ENCODE data around the gene PACS1.

PACS1 gene

GRCh38 chr11:66222358-66223149 lies 152.5 kb downstream of the PACS1 start:
- no peak overlapping the region for H3K27ac ChIP-seq
- TF ChIP-seq CTCF (conservative IDR thresholded peaks at IDR 0.05) (peak; percentile 99), ZFX (IDR thresholded peaks at IDR 0.05) (no peak)

GRCh38 chr11:66224226-66224855 lies 154.3 kb downstream of the PACS1 start:
- TF ChIP-seq ZFX (IDR thresholded peaks at IDR 0.05) (no peak), CTCF (conservative IDR thresholded peaks at IDR 0.05) (no peak)
- no peak overlapping the region for H3K27ac ChIP-seq

- H3K27ac ChIP-seq: no peak overlapping the region
- TF ChIP-seq ZFX (IDR thresholded peaks at IDR 0.05): no peak
- TF ChIP-seq CTCF (conservative IDR thresholded peaks at IDR 0.05): no peak
Measured at GRCh38 chr11:66225066-66225465, 155.0 kb downstream of the PACS1 start.

- no peak overlapping the region for H3K27ac ChIP-seq
Measured at GRCh38 chr11:66226101-66226500, 156.0 kb downstream of the PACS1 start.

GRCh38 chr11:66227700-66228099 lies 157.6 kb downstream of the PACS1 start:
- H3K27ac ChIP-seq: no peak overlapping the region
- TF ChIP-seq CTCF (conservative IDR thresholded peaks at IDR 0.05) (no peak), ZFX (IDR thresholded peaks at IDR 0.05) (no peak)

More at GRCh38 chr11:66226101-66226500, 156.0 kb downstream of the PACS1 start:
- no peak for TF ChIP-seq CTCF (conservative IDR thresholded peaks at IDR 0.05)
- TF ChIP-seq ZFX (IDR thresholded peaks at IDR 0.05): no peak

GRCh38 chr11:66228521-66228920 lies 158.4 kb downstream of the PACS1 start:
- TF ChIP-seq CTCF (conservative IDR thresholded peaks at IDR 0.05): no peak
- no peak for TF ChIP-seq ZFX (IDR thresholded peaks at IDR 0.05)
- no peak overlapping the region for H3K27ac ChIP-seq

- H3K27ac ChIP-seq: no peak overlapping the region
- TF ChIP-seq ZFX (IDR thresholded peaks at IDR 0.05): no peak
- no peak for TF ChIP-seq CTCF (conservative IDR thresholded peaks at IDR 0.05)
Measured at GRCh38 chr11:66230156-66230555, 160.1 kb downstream of the PACS1 start.
